PFSK-1 (cell line): ENCODE data around the gene DTX3.

Experiments used
- FOXP2 ChIP-seq: optimal IDR thresholded peaks from 2 replicates; pipeline ENCODE3; 2011; ENCODE audit warnings: borderline replicate concordance, control low read depth, inconsistent platforms; ENCODE audit not compliant: insufficient read depth; ENCODE audit errors: extremely low read length, extremely low read depth
- POLR2AphosphoS5 ChIP-seq: IDR thresholded peaks from 2 replicates; pipeline ENCODE4 v1.6.1; 2012; ENCODE audit warnings: low read depth, mild to moderate bottlenecking, control low read depth, low read length, moderate library complexity
- REST ChIP-seq, 2 experiments: IDR thresholded peaks; 2 replicates each; pipeline versions ENCODE4 v1.6.1 to v1.8.0; 2011 to 2012; ENCODE audit warnings: low read depth in 2 of 2, low read length in 2 of 2, control low read depth in 1 of 2, inconsistent platforms in 1 of 2, mild to moderate bottlenecking in 1 of 2, moderate library complexity in 1 of 2; ENCODE audit not compliant: insufficient read depth in 1 of 2
- SIN3A ChIP-seq: IDR thresholded peaks from 2 replicates; pipeline ENCODE4 v1.6.1; 2012; ENCODE audit warnings: mild to moderate bottlenecking, low read length, moderate library complexity, borderline replicate concordance; ENCODE audit not compliant: insufficient read depth
- TAF1 ChIP-seq: IDR thresholded peaks from 2 replicates; pipeline ENCODE4 v1.6.1; 2012; ENCODE audit warnings: low read length, control low read depth, borderline replicate concordance; ENCODE audit not compliant: insufficient read depth

GRCh38 chr12:57626111-57626920, 21.7 kb downstream of the DTX3 start:
- TF ChIP-seq POLR2AphosphoS5 (no peak), REST (IDR thresholded peaks at IDR 0.05; ENCODE audit: insufficient read depth in 1 of 2, low read depth in 2 of 2, low read length in 2 of 2) (no peak), TAF1 (no peak), SIN3A (no peak), FOXP2 (no peak)
